Erythroblast (primary cell): ENCODE data around the gene DMD.

Source experiments
- GATA1 ChIP-seq: IDR thresholded peaks from 2 replicates; pipeline ENCODE4 v1.6.1; 2011; ENCODE audit warnings: low read depth, mild to moderate bottlenecking, control low read depth, low read length, moderate library complexity
- POLR2A ChIP-seq: IDR thresholded peaks from 2 replicates; pipeline ENCODE4 v1.6.1; 2011; ENCODE audit warnings: mild to moderate bottlenecking, low read length

- TF ChIP-seq POLR2A (no peak), GATA1 (no peak)
Observed at GRCh38 chrX:31988975-31989374, 1222.4 kb downstream of the DMD start.
